Breast epithelium (tissue), 4 donors: ENCODE results near the gene PSME3. TPM values are rescaled to one million over a fixed set of nuclear protein-coding genes. Genes with fewer than 3 reads are reported as not detected.
A peak's percentile ranks its signal among the peaks of the same experiment; 100 is the strongest.
"Not testable (repeated sequence)": the region's sequence is repeated elsewhere in the genome, so short reads cannot be mapped to it uniquely, and the experiment has no call there.

Source experiments
- DNase-seq, 2 donors: peaks; one replicate each; pipeline ENCODE4 v3.0.0-alpha.2; 2019; ENCODE audit warnings: low spot score in 2 of 2
- H3K27ac ChIP-seq, 2 donors: fragments of 200-600 bp; sonication (generic) in 1 of 2; one replicate each; pipeline ENCODE4 v1.5.1; 2016 to 2019; ENCODE audit warnings: mild to moderate bottlenecking in 1 of 2
- H3K27me3 ChIP-seq, 2 donors: fragments of 200-600 bp; sonication (generic) in 1 of 2; one replicate each; pipeline versions ENCODE4 v1.5.1 to v1.6.0; 2017 to 2019; ENCODE audit warnings: control low read depth in 1 of 2, mild to moderate bottlenecking in 1 of 2
- H3K36me3 ChIP-seq: fragments of 200-600 bp; one replicate; pipeline ENCODE4 v1.5.1; 2019
- H3K4me1 ChIP-seq, 2 donors: fragments of 200-600 bp; sonication (generic); one replicate each; pipeline ENCODE4 v1.5.1; 2016 to 2019; ENCODE audit warnings: control low read depth in 1 of 2
- H3K4me3 ChIP-seq, 3 donors: fragments of 200-600 bp; sonication (generic); 1 replicate in 2 of 3; 2 replicates in 1 of 3; pipeline ENCODE4 v1.5.1; 2016 to 2019; ENCODE audit warnings: mild to moderate bottlenecking in 3 of 3, moderate library complexity in 2 of 3
- H3K9me3 ChIP-seq, 2 donors: fragments of 200-600 bp; sonication (generic) in 1 of 2; one replicate each; pipeline ENCODE4 v1.5.1; 2016 to 2019; ENCODE audit warnings: control low read depth in 1 of 2
- CTCF ChIP-seq, 3 donors: fragments of 450-650 bp; IDR thresholded peaks; one replicate each; pipeline ENCODE4 v1.5.1; 2016 to 2017; ENCODE audit warnings: antibody characterized with exemption in 3 of 3, mild to moderate bottlenecking in 3 of 3, moderate library complexity in 3 of 3
- POLR2A ChIP-seq: fragments of 450-650 bp; IDR thresholded peaks from one replicate; pipeline ENCODE4 v1.6.1; 2016; ENCODE audit warnings: antibody characterized with exemption, mild to moderate bottlenecking, moderate library complexity
- POLR2AphosphoS5 ChIP-seq, 3 donors: sonication (generic); formaldehyde crosslinking; IDR thresholded peaks; one replicate each; pipeline ENCODE4 v1.6.1; 2017; ENCODE audit warnings: antibody characterized with exemption in 3 of 3
- intact Hi-C: fragments of 100-400 bp; cut with DNase I; formaldehyde crosslinking; loops from one replicate; pipeline ENCODE4 v1.15.1; 2023; ENCODE audit warnings: low total_unique reads
- total RNA-seq, 3 donors: library from RNA; depleted of rRNA; stranded (reverse); fragments of >200 nt; gene quantifications; one replicate each; pipeline ENCODE4 v1.1.0, GENCODE V29; 2016

The PSME3 gene
- total RNA-seq, 3 donors from 2014 or later: 59.3 to 74.7 (median 73.9) TPM

GRCh38 chr17:42853597-42853967 is 20.4 kb downstream of the PSME3 start:
- H3K4me3 ChIP-seq: peak overlapping the region; percentile 24 to 59 (median 40)
- TF ChIP-seq CTCF (IDR thresholded peaks at IDR 0.05) (no peak), POLR2A (no peak), POLR2AphosphoS5 (IDR thresholded peaks at IDR 0.05) (no peak)
- no peaks in the 10 kb centered on the region for H3K36me3 ChIP-seq
- H3K9me3 ChIP-seq: no peaks in the 10 kb centered on the region
- intact Hi-C loops: no loop called here
- H3K27ac ChIP-seq: no peak overlapping the region
- no peak for DNase-seq
- no peaks in the 10 kb centered on the region for H3K4me1 ChIP-seq
- H3K27me3 ChIP-seq: no peaks in the 10 kb centered on the region

- Histone ChIP-seq H3K4me1 (no peaks in the 10 kb centered on the region), H3K9me3 (no peaks in the 10 kb centered on the region), H3K4me3 (peak overlapping the region; percentile 24 to 59 (median 40)), H3K27me3 (no peaks in the 10 kb centered on the region), H3K27ac (no peak overlapping the region), H3K36me3 (no peaks in the 10 kb centered on the region)
- TF ChIP-seq POLR2AphosphoS5 (IDR thresholded peaks at IDR 0.05): no peak
- TF ChIP-seq POLR2A: no peak
- TF ChIP-seq CTCF (IDR thresholded peaks at IDR 0.05): no peak
- DNase-seq: no peak
- intact Hi-C loops: no loop called here
Measured at GRCh38 chr17:42853968-42854790, 21.0 kb downstream of the PSME3 start.

DNA sequence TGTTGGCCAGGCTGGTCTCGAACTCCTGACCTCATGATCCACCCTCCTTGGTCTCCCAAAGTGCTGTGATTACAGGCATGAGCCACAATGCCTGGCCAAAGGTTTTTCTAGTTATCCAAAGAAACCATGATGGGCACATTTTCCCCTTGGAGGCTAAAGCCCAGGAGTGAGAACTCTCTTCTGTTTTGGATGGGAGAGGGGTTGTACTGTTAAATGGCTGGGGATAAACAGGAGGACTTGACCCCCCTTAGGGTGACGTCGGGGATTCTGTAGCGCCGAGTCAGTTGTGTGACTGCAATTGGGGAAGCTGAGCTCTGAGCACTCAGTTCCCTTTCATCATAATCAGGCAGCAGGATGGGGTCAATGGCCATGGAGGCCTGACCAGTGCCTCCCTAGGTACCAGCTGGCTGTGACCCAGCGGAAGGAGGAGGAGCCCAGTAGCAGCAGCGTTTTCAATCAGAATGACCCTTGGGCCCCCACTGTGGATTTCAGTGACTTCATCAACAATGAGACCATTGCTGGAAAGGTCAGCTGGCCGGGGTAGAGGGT is 21.9 kb downstream of the PSME3 start:
- DNase-seq: no peak
- H3K4me1 ChIP-seq: no peaks in the 10 kb centered on the region
- H3K4me3 ChIP-seq: peak overlapping the region in 1 of 3 donors; percentile 40
- TF ChIP-seq POLR2A: no peak
- TF ChIP-seq CTCF (IDR thresholded peaks at IDR 0.05): no peak
- TF ChIP-seq POLR2AphosphoS5 (IDR thresholded peaks at IDR 0.05): no peak
- no peak overlapping the region for H3K27ac ChIP-seq
- intact Hi-C loops: no loop called here
- H3K27me3 ChIP-seq: no peaks in the 10 kb centered on the region
- no peaks in the 10 kb centered on the region for H3K36me3 ChIP-seq
- no peaks in the 10 kb centered on the region for H3K9me3 ChIP-seq

DNA sequence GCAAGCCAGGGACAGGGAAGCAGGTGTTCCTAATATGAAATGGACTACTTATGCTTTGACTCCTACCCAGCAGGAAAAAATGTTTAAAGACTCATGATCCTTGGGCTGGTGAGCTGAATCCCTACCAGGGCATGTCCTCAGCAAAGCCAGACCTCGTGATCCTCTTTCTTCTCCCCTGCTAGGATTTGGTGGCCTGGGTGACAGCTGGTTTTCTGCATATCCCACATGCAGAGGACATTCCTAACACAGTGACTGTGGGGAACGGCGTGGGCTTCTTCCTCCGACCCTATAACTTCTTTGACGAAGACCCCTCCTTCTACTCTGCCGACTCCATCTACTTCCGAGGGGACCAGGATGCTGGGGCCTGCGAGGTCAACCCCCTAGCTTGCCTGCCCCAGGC is 22.9 kb downstream of the PSME3 start:
- H3K9me3 ChIP-seq, H3K27ac ChIP-seq, H3K4me3 ChIP-seq, intact Hi-C loops, H3K4me1 ChIP-seq, DNase-seq, H3K27me3 ChIP-seq, H3K36me3 ChIP-seq: not testable (repeated sequence)

GRCh38 chr17:42856516-42856915 is 23.3 kb downstream of the PSME3 start:
- intact Hi-C loops, DNase-seq, H3K9me3 ChIP-seq, H3K27me3 ChIP-seq, H3K4me3 ChIP-seq, H3K4me1 ChIP-seq, H3K36me3 ChIP-seq, H3K27ac ChIP-seq: not testable (repeated sequence)

DNA sequence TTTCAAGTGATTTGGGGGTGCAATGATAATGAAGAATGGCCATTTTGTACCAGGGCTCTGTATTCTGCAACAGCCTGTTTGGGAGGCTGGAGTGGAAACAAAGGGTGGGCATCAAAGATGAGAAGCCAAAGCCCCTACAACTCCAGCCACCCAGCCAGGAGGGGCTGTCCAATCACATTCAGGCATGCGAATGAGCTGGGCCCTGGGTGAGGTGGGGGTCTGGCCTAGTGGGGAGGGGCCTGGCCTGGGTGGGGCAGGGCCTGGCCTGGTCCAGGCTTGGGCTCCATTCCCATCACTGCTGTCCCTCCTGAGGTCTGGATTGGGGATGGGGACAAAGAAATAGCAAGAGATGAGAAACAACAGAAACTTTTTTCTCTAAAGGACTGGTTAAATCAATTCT is 24.2 kb downstream of the PSME3 start:
- no peak overlapping the region for H3K4me3 ChIP-seq
- H3K4me1 ChIP-seq: no peaks in the 10 kb centered on the region
- intact Hi-C loops: no loop called here
- H3K27ac ChIP-seq: no peak overlapping the region
- no peaks in the 10 kb centered on the region for H3K27me3 ChIP-seq
- no peaks in the 10 kb centered on the region for H3K9me3 ChIP-seq
- H3K36me3 ChIP-seq: no peaks in the 10 kb centered on the region
- no peak for DNase-seq
- no peak for TF ChIP-seq POLR2A
